Transverse colon (tissue), 4 donors: ENCODE results near the gene TRAPPC3L.

Experiments
- EP300 ChIP-seq: sonication (generic); formaldehyde crosslinking; IDR thresholded peaks from one replicate; pipeline ENCODE4 v1.6.1; 2017; ENCODE audit warnings: antibody characterized with exemption, low read depth
- POLR2A ChIP-seq: fragments of 450-650 bp; IDR thresholded peaks from one replicate; pipeline ENCODE4 v1.6.1; 2016; ENCODE audit warnings: antibody characterized with exemption, mild to moderate bottlenecking, moderate library complexity
- POLR2AphosphoS5 ChIP-seq, 3 donors: sonication (generic); formaldehyde crosslinking; IDR thresholded peaks; one replicate each; pipeline ENCODE4 v1.6.1; 2016; ENCODE audit warnings: antibody characterized with exemption in 3 of 3
- TF ChIP-seq, protein P1 (sequence below), 5 experiments: fragments of 200-600 bp in 3 of 5; fragments of 450-650 bp in 2 of 5; sonication (generic) in 3 of 5; IDR thresholded peaks; 1 replicate in 2 of 5; 2 replicates in 3 of 5; pipeline ENCODE4 v1.5.1; 2016 to 2017; ENCODE audit warnings: antibody characterized with exemption in 5 of 5, inconsistent platforms in 3 of 5, mild to moderate bottlenecking in 2 of 5, moderate library complexity in 1 of 5

DNA sequence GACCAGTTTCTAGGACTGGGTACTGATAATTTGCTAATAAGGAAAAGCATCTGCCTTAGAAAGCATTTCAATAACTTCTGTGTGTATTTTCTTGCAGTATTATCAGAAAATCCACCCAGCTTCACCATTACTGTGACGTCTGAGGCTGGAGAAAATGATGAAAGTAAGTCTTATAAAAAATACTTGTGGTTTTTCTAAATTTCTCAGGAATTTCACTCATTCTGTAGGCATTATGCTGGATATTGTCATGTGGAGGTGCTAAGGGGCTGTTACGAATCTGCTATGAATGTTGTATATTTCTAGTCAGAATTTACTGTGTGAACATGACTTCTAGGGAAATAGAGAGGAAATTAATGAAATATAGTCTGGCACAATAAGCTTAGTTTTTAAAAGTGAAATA lies 34.7 kb upstream of the TRAPPC3L start:
- TF ChIP-seq, protein P1, sequence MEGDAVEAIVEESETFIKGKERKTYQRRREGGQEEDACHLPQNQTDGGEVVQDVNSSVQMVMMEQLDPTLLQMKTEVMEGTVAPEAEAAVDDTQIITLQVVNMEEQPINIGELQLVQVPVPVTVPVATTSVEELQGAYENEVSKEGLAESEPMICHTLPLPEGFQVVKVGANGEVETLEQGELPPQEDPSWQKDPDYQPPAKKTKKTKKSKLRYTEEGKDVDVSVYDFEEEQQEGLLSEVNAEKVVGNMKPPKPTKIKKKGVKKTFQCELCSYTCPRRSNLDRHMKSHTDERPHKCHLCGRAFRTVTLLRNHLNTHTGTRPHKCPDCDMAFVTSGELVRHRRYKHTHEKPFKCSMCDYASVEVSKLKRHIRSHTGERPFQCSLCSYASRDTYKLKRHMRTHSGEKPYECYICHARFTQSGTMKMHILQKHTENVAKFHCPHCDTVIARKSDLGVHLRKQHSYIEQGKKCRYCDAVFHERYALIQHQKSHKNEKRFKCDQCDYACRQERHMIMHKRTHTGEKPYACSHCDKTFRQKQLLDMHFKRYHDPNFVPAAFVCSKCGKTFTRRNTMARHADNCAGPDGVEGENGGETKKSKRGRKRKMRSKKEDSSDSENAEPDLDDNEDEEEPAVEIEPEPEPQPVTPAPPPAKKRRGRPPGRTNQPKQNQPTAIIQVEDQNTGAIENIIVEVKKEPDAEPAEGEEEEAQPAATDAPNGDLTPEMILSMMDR (IDR thresholded peaks at IDR 0.05) = no peak
- TF ChIP-seq EP300 (no peak), POLR2A (no peak), POLR2AphosphoS5 (IDR thresholded peaks at IDR 0.05) (no peak)
